Calu3 (cell line): ENCODE data around the gene PSAP. TPM values are rescaled to one million over a fixed set of nuclear protein-coding genes. Genes with fewer than 3 reads are reported as not detected.
A peak's percentile ranks its signal among the peaks of the same experiment; 100 is the strongest.

ENCODE experiments used
- BruUV-seq: library from RNA; stranded (reverse); fragments of 400-500 nt; replicated peaks from 2 replicates; lab custom pipeline; 2021; lab: Mats Ljungman, UMichigan
- CTCF ChIA-PET: fragments of 300-600 bp; sonication (Branson Sonifier 250); formaldehyde crosslinking; loops from one replicate; lab custom pipeline; 2022; ENCODE audit warnings: antibody characterized with exemption; lab: Charles Lee
- DNase-seq: peaks from one replicate; pipeline ENCODE4 v3.0.0; 2022
- H3K27ac Mint-ChIP-seq: one replicate; pipeline ENCODE4 v1.8.0; 2022; ENCODE audit warnings: mixed read lengths; ENCODE audit not compliant: unreplicated experiment
- H3K27me3 Mint-ChIP-seq: one replicate; pipeline ENCODE4 v1.8.0; 2022; ENCODE audit warnings: mixed read lengths; ENCODE audit not compliant: unreplicated experiment
- H3K36me3 Mint-ChIP-seq: one replicate; pipeline ENCODE4 v1.8.0; 2022; ENCODE audit warnings: mild to moderate bottlenecking, moderate library complexity, mixed read lengths; ENCODE audit not compliant: insufficient read depth, unreplicated experiment
- H3K4me1 Mint-ChIP-seq: one replicate; pipeline ENCODE4 v1.8.0; 2022; ENCODE audit warnings: mild to moderate bottlenecking, low read depth, mixed read lengths; ENCODE audit not compliant: unreplicated experiment
- H3K4me3 Mint-ChIP-seq: one replicate; pipeline ENCODE4 v1.8.0; 2022; ENCODE audit warnings: mild to moderate bottlenecking, low read depth, moderate library complexity, mixed read lengths; ENCODE audit not compliant: unreplicated experiment
- H3K9me3 Mint-ChIP-seq: one replicate; pipeline ENCODE4 v1.8.0; 2022; ENCODE audit warnings: low read depth, mixed read lengths; ENCODE audit not compliant: unreplicated experiment
- intact Hi-C: fragments of 100-400 bp; cut with micrococcal nuclease; formaldehyde crosslinking; loops from one replicate; pipeline ENCODE4 v1.10.0; 2022; ENCODE audit not compliant: unreplicated experiment
- total RNA-seq: library from RNA; stranded (reverse); gene quantifications from 2 replicates; pipeline ENCODE4 v1.2.3, GENCODE V29; 2022
- TF ChIP-seq, protein P1 (sequence below): fragments of 200-600 bp; IDR thresholded peaks from one replicate; pipeline ENCODE4 v1.8.0; 2022; ENCODE audit warnings: antibody characterized with exemption; ENCODE audit not compliant: unreplicated experiment

The PSAP gene
- total RNA-seq, 1 experiment from 2014 or later, result 840 TPM

DNA sequence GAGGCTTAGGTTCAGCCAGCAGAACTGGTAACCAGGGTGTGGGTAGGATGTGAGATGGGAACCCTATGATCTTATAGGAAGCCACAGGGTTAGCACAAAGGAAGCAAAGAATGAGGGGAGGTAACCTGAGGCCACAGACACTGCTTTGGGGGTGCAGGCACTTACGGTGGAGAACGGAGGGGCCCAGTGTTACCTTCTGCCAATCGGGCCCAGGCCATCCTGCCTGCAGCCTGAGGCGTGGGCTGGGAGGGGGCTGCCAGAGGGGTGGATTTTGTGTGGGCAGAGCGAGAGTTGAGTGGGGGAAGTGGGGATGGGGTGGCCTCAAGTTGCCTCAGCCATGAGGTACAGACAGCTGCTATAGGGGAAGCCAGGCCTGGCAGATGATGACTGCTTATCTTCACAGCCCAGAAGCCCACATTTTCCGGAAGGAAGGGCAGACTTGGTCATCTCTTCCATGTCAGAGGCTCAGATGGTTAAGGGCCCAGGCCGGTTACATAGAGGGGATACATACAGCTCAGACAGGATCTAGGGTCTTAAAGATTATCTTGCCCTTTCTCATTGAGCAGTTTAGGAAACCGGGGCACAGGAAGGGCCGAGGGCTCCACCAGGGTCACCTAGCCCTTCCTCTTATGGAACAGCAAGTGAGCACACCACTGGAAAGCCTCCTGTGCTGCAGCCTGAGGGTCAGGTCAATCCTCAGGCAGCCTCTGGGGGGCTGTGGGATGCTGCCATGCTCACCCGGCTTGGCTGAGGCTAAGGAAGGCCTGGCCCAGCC is 53.3 kb downstream of the PSAP start:
- TF ChIP-seq, protein P1, sequence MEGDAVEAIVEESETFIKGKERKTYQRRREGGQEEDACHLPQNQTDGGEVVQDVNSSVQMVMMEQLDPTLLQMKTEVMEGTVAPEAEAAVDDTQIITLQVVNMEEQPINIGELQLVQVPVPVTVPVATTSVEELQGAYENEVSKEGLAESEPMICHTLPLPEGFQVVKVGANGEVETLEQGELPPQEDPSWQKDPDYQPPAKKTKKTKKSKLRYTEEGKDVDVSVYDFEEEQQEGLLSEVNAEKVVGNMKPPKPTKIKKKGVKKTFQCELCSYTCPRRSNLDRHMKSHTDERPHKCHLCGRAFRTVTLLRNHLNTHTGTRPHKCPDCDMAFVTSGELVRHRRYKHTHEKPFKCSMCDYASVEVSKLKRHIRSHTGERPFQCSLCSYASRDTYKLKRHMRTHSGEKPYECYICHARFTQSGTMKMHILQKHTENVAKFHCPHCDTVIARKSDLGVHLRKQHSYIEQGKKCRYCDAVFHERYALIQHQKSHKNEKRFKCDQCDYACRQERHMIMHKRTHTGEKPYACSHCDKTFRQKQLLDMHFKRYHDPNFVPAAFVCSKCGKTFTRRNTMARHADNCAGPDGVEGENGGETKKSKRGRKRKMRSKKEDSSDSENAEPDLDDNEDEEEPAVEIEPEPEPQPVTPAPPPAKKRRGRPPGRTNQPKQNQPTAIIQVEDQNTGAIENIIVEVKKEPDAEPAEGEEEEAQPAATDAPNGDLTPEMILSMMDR, result no peak
- no peak overlapping the region for H3K4me3 Mint-ChIP-seq
- peaks cover 44% of the 10 kb centered on the region for H3K27me3 Mint-ChIP-seq
- no peak overlapping the region for H3K27ac Mint-ChIP-seq
- intact Hi-C loops, result no loop called here
- CTCF ChIA-PET, result no interaction called here
- no peaks in the 10 kb centered on the region for H3K36me3 Mint-ChIP-seq
- no peak for DNase-seq
- no peaks in the 10 kb centered on the region for H3K4me1 Mint-ChIP-seq
- H3K9me3 Mint-ChIP-seq, result no peaks in the 10 kb centered on the region
- BruUV-seq, result no TSS peak

- no peaks in the 10 kb centered on the region for H3K4me1 Mint-ChIP-seq
- TF ChIP-seq, protein P1, result no peak
- H3K9me3 Mint-ChIP-seq, result no peaks in the 10 kb centered on the region
- H3K27me3 Mint-ChIP-seq, result peaks cover 44% of the 10 kb centered on the region
- no peak overlapping the region for H3K4me3 Mint-ChIP-seq
- BruUV-seq, result no TSS peak
- DNase-seq, result no peak
- intact Hi-C loops, result no loop called here
- H3K27ac Mint-ChIP-seq, result no peak overlapping the region
- H3K36me3 Mint-ChIP-seq, result no peaks in the 10 kb centered on the region
- CTCF ChIA-PET, result no interaction called here
Observed at GRCh38 chr10:71796749-71797405, 54.2 kb downstream of the PSAP start.

GRCh38 chr10:71795248-71795647 is 55.8 kb downstream of the PSAP start:
- no peaks in the 10 kb centered on the region for H3K36me3 Mint-ChIP-seq
- CTCF ChIA-PET, result no interaction called here
- H3K9me3 Mint-ChIP-seq, result no peaks in the 10 kb centered on the region
- BruUV-seq, result no TSS peak
- intact Hi-C loops, result no loop called here
- H3K4me1 Mint-ChIP-seq, result no peaks in the 10 kb centered on the region
- H3K4me3 Mint-ChIP-seq, result no peak overlapping the region
- peaks cover 59% of the 10 kb centered on the region for H3K27me3 Mint-ChIP-seq
- peak; percentile 49 for DNase-seq
- H3K27ac Mint-ChIP-seq, result no peak overlapping the region
- TF ChIP-seq, protein P1, result no peak

GRCh38 chr10:71790749-71791440 is 60.2 kb downstream of the PSAP start:
- CTCF ChIA-PET, result interaction anchor here (0.7 kb wide), 1 partner anchor 8 kb away, joined by 4 read pairs; no protein-coding TSS in a partner anchor
- Mint-ChIP-seq H3K27ac (no peak overlapping the region), H3K27me3 (peaks cover 50% of the 10 kb centered on the region), H3K4me1 (no peaks in the 10 kb centered on the region), H3K9me3 (no peaks in the 10 kb centered on the region), H3K36me3 (no peaks in the 10 kb centered on the region), H3K4me3 (no peak overlapping the region)
- no TSS peak for BruUV-seq
- DNase-seq, result no peak
- TF ChIP-seq, protein P1, result no peak
- intact Hi-C loops, result loop anchor here (2.0 kb wide), 1 partner anchor 60 kb away; the partner anchor contains the start of gene PSAP
